ENCODE measurements around the gene RGS5.
A peak's percentile ranks its signal among the peaks of the same experiment; 100 is the strongest.

RGS5 gene

GRCh38 chr1:163141556-163141955 is 61.2 kb downstream of the RGS5 start:
- no peak for DNase-seq

GRCh38 chr1:163137556-163138265 is 65.0 kb downstream of the RGS5 start:
- peak; percentile 90 for DNase-seq

- DNase-seq = no peak
Measured at GRCh38 chr1:163131981-163132380, 70.7 kb downstream of the RGS5 start.

GRCh38 chr1:163130225-163130856 is 72.4 kb downstream of the RGS5 start:
- DNase-seq = no peak

DNA sequence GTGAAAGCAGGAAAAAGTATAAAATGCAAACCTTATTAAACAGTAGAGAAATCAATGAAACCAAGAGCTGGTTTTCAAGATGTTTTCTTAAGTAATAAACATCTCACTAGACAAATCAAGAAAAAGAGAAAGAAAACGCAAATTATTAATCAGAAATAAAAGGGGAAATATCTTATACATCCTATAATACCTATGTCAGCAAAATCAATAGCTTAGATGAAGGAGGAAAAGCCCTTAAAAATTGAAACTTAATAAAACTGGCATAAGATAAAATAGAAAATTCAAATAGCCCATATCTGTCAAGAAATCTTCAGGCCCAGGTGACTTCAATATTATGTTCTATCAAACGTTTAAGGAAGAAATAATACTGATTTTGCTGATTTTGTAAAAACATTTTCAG is 74.4 kb downstream of the RGS5 start:
- no peak for DNase-seq

GRCh38 chr1:163124812-163125211 is 77.9 kb downstream of the RGS5 start:
- no peak for DNase-seq

DNA sequence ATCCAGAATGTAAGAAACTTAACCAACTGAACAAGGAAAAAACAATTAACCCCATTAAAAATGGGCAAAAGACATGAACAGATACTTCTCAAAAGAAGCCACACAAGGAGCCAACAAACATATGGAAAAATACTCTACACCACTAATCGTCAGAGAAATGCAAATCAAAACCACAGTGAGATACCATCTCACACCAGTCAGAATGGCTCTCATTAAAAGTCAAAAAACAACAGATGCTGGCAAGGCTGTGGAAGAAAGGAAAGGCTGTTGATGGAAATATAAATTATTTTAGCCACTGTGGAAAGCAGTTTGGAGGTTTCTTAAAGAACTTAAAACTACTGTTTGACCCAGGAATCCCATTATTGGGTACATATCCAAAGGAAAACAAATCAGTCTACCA is 82.3 kb downstream of the RGS5 start:
- no peak for DNase-seq

DNA sequence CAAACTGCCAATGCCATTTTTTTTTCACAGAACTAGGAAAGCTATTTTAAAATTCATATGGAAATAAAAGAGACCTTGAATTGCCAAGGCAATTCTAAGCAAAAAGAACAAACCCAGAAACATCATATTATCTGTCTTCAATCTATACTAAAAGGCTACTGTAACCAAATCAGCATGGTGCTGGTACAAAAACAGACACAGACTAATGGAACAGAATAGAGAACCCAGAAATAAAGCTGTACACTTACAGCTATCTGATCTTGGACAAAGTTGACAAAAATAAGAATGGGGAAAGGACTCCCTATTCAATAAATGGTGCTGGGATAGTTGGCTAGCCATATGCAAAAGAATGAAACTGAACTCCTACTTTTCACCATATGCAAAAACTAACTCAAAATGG is 83.0 kb downstream of the RGS5 start:
- DNase-seq = no peak

GRCh38 chr1:163115887-163116286 is 86.8 kb downstream of the RGS5 start:
- DNase-seq = no peak

- DNase-seq = no peak
Measured at GRCh38 chr1:163107655-163108054, 95.1 kb downstream of the RGS5 start.

DNA sequence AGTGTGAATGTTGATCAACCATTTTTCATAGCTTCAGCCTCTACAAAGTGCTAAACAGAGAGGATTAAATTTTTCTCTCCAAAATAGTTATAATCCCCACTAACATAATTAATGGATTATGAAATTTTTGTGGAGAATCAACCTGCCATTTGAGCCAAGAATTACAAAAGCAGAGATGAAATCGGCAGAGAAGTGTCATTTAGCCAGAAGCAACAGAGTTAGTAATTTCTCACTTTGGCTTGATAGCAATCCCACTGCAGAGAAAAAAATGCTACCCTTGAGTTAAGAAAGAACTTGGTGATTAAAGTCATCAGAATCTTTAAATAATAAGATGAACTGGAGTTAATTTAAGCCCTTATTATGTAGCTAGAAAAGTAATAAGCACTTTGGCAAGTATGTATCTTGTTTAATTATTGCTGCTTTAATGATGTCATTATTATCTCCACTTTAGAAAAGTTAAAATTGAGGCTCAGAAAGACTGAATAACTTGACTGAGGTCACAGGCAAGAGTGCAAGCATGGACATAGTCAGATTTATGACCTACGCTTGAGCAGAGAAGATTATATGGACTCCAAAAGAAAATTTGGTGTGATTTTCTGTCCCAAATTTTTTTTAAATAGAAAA is 96.2 kb downstream of the RGS5 start:
- DNase-seq = no peak

GRCh38 chr1:163104385-163105099 is 98.2 kb downstream of the RGS5 start:
- peak; percentile 25 for DNase-seq

GRCh38 chr1:163102590-163102989 is 100.1 kb downstream of the RGS5 start:
- no peak for DNase-seq

GRCh38 chr1:163095213-163095612 is 107.5 kb downstream of the RGS5 start:
- no peak for DNase-seq

DNA sequence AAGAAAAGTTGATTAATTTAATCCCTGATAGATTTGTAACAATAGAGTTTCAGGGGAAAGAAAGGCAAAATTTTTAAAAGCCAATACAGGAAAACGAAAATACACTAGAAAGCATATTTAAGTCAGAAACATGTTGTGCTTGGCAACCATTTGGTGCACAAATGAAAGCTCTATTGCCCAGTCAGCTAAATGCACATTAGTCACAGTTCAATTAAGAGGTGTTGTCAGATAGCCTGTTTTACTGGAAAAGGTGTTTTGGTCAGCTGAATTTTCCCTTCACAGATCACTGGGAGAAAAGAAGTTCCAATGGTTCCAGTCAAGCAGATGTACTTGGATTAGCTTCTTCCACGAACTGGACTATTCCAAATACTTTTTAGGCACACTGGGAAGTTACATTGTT is 108.1 kb downstream of the RGS5 start:
- DNase-seq = no peak

GRCh38 chr1:163094182-163094581 is 108.5 kb downstream of the RGS5 start:
- no peak for DNase-seq

DNA sequence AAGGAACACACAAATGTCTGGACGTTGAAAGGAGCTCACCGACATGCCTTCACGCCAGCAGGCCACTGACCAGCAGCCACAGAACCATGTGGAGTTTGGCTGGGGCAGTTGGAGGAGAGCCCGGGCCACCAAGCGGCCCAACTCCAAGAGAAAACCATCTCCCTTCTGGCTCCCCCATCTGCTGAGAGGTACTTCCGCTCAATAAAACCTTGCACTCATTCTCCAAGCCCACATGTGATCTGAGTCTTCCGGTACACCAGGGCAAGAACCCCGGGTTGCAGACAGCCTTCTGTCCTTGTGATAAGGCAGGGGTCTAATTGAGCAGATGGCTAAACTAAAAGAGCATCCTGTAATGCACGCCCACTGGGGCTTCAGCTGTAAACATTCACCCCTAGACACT is 109.1 kb downstream of the RGS5 start:
- DNase-seq = no peak

DNA sequence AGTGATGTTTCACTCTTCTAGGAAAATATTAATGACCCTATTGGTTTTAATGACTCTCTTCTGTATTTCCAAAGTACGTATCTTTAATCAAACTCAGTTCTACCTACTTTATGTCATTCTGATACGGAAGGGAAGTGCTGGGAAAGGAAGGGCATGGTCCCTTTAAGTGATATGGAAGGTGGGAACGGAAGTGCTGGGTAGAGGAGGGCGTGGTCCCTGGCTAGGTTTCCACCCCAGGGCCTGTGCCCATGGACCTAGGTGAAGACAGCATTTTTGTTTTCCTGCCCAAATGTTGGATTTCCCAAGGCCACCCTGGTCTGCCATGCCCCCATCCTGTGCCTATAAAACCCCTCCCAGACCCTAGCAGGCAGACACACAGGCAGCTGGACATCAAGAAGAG is 109.5 kb downstream of the RGS5 start:
- no peak for DNase-seq

Data from NCI-H226 (cell line).